HG03064 (cell line): ENCODE results near the gene DEFB132.
A peak's percentile ranks its signal among the peaks of the same experiment; 100 is the strongest.

Experiments
- ATAC-seq: cut with Tn5 transposase; IDR thresholded peaks from one replicate; pipeline ENCODE4 v1.9.1; 2021; ENCODE audit warnings: low read depth; ENCODE audit not compliant: unreplicated experiment

Gene DEFB132

DNA sequence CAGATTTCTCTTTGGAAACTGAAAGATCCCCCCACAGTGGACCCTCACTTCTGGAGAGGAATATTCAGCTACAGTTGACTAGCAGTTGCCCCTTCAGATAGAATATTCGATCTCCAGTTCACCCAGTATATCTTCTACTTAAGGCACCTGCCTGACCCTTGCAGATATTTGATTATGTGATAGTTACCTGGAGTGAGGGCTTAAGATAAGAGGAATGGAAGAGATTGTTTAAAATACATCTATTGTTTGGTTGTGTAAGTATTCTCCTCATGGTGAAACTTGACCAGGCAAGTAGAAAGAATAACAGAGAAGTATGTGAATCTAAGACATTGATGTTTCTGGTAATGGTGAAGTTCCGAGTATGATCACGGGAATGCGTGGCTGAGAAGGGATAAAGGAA lies 38.3 kb downstream of the DEFB132 start:
- ATAC-seq, result no peak

DNA sequence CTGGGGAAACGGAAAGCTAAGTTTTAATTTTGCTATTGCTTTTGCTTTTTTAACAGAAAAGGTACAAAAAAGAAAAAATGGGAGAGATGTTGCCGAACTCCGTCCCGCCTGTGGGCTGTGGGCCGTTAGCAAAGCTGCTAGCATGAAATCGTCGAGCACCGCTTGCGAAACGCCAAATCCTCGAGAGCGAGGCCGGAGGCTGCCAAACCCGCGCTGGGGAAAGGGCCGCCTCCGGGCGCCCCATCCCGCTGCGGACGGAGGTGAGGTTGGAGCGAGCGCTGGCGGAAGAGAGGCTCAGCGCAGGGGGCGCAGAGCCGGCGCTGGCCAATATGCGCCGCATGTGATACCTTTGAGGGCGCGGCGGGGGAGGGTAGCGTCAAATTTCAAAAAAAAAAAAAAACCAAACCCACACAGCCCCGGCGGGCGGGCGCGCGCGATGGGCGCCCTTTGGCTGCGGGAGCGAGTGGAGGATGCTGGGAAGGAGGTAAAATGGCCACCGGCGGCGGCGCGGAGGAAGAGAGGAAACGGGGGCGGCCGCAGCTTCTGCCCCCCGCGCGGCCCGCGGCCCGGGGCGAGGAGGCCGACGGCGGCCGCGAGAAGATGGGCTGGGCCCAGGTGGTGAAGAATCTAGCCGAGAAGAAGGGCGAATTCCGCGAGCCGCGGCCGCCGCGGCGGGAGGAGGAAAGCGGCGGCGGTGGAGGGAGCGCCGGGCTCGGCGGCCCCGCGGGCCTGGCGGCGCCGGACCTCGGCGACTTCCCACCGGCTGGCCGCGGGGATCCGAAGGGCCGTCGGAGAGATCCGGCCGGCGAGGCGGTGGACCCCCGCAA lies 39.8 kb downstream of the DEFB132 start, which contains the start of gene ZCCHC3:
Gene ZCCHC3 (plus strand): TSS at position 473 of the 827 bp plus-strand sequence. CDS start 17 bp downstream, at position 490.
- ATAC-seq, result peak; percentile 59

DNA sequence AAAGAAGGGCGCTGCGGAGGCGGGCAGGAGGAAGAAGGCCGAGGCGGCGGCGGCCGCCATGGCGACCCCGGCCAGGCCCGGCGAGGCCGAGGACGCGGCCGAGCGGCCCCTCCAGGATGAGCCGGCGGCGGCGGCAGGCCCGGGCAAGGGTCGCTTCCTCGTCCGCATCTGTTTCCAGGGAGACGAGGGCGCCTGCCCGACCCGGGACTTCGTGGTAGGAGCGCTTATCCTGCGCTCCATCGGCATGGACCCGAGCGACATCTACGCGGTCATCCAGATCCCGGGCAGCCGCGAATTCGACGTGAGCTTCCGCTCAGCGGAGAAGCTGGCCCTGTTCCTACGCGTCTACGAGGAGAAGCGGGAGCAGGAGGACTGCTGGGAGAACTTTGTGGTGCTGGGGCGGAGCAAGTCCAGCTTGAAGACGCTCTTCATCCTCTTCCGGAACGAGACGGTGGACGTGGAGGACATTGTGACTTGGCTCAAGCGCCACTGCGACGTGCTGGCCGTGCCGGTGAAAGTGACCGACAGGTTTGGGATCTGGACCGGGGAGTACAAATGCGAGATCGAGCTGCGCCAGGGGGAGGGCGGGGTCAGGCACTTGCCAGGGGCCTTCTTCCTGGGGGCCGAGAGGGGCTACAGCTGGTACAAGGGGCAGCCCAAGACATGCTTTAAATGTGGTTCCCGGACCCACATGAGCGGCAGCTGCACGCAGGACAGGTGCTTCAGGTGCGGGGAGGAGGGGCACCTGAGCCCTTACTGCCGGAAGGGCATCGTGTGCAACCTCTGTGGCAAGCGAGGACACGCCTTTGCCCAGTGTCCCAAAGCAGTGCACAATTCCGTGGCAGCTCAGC lies 40.6 kb downstream of the DEFB132 start:
- peak; percentile 25 for ATAC-seq

GRCh38 chr20:298776-299391 lies 41.4 kb downstream of the DEFB132 start:
- no peak for ATAC-seq

DNA sequence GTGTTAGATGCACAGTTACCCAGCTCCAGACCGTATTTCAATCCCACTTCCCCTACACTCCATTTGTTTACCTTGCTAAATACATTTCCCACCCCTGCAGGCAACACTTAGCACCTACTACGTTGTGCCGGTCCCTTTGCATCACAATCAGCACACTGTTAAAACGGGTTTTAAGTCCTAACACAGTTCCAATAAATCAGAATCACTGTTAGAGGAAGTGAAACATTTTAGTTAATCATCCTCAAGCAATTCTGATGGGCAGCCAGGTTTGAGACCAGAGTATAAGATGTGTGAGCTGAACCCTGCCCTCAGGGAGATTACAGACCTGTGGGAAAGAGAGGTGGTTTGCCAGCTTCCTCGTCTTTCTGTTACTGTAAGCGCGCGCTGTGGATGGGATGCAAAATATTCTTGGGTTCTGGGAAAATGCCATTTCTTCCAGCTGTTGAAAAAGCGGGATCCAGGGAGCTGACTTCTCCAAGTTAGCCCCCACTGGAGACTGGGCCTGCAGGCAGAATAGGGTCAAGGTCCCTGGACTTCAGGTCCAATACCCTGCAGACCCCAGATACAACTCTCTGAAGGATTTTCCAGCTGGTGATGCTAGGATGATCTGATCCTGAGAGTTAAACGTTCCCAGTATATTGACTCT lies 42.9 kb downstream of the DEFB132 start:
- ATAC-seq, result no peak

- ATAC-seq, result no peak
Observed at GRCh38 chr20:301886-302848, 44.6 kb downstream of the DEFB132 start.

DNA sequence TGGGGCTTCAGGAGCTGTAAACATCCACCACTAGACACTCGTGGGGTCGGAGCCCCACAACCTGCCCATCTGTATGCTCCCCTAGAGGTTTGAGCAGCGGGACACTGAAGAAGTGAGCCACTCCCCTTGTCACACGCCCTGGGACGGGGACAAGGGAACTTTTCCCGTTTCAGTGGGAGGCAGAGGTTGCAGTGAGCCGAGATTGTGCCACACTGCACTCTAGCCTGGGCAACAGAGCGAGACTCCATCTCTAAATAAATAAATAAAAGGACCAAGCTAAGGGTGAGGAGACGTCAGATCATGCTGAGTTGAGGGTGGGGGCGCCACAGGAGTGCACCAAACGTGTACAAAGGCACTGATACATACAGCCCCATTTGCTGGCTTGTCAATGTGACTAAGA lies 48.2 kb downstream of the DEFB132 start:
- no peak for ATAC-seq

DNA sequence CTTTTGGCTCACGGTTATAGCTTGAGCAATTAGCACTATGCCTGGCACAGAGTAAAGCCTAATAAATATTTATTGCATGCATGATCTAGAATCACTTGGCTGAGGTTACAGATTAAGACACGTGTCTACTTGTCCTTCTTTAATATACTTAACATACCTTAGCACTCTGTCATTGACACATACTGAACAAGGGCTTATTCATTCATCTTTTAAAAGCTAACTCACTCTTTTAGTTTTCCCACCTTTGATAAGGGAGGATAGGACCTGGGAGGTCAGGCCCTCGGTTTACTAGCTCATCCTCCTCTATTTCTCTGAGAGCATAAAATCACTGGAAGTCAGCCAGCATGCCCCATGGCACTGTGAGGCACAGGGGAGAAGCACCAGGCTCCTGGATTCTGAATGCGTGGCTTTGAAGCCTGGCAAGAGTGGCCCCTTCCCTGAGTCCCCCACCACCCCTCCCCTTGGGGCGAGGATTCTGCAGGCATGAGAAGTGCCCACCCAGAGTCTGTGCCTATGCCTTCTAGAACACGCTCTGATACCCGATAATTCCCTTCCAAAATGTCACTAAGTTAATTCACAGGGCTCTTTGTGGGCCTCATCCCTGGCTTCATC lies 51.0 kb downstream of the DEFB132 start:
- ATAC-seq, result no peak

- no peak for ATAC-seq
Observed at GRCh38 chr20:309306-309840, 51.8 kb downstream of the DEFB132 start.

GRCh38 chr20:309841-310644 lies 52.5 kb downstream of the DEFB132 start:
- peak; percentile 98 for ATAC-seq

- ATAC-seq, result no peak
Observed at GRCh38 chr20:310645-311044, 53.1 kb downstream of the DEFB132 start.
